GM12878 (cell line): Measurements from ENCODE around the gene SYCE3.

Experiments used
- GABPA ChIP-seq: IDR thresholded peaks from 2 replicates; pipeline ENCODE4 v1.6.1; 2014; ENCODE audit warnings: antibody characterized with exemption, low read depth, mild to moderate bottlenecking, inconsistent platforms
- NFIC ChIP-seq: IDR thresholded peaks from 2 replicates; pipeline ENCODE4 v1.6.1; 2012; ENCODE audit warnings: low read depth, mild to moderate bottlenecking, inconsistent platforms, low read length, moderate library complexity
- RAD21 ChIP-seq: IDR thresholded peaks from 2 replicates; pipeline ENCODE4 v1.6.1; 2011; ENCODE audit warnings: mild to moderate bottlenecking, low read depth, low read length, moderate library complexity; ENCODE audit not compliant: insufficient read depth
- RB1 ChIP-seq: fragments of 450-650 bp; formaldehyde crosslinking; IDR thresholded peaks from 2 replicates; pipeline ENCODE4 v1.6.1; 2017; ENCODE audit warnings: mild to moderate bottlenecking, borderline replicate concordance
- SPI1 ChIP-seq: IDR thresholded peaks from 2 replicates; pipeline ENCODE4 v1.6.1; 2011; ENCODE audit warnings: low read depth, mild to moderate bottlenecking, low read length, moderate library complexity, borderline replicate concordance; ENCODE audit not compliant: insufficient read depth
- SREBF2 ChIP-seq: IDR thresholded peaks from 2 replicates; pipeline ENCODE4 v1.6.1; 2012; ENCODE audit warnings: mild to moderate bottlenecking, low read length
- TCF12 ChIP-seq: IDR thresholded peaks from 2 replicates; pipeline ENCODE4 v1.6.1; 2011; ENCODE audit warnings: low read depth, mild to moderate bottlenecking, low read length
- TF ChIP-seq, protein P1 (sequence below), 3 experiments: IDR thresholded peaks in 2 of 3; conservative IDR thresholded peaks in 1 of 3; 2 replicates each; pipeline ENCODE4 v1.5.1; 2011; ENCODE audit warnings: low read depth in 3 of 3, low read length in 3 of 3, mild to moderate bottlenecking in 3 of 3, control low read depth in 2 of 3, moderate library complexity in 2 of 3, inconsistent platforms in 1 of 3, mixed read lengths in 1 of 3; ENCODE audit not compliant: control insufficient read depth in 2 of 3, insufficient read depth in 1 of 3; ENCODE audit errors: extremely low read depth in 1 of 3

DNA sequence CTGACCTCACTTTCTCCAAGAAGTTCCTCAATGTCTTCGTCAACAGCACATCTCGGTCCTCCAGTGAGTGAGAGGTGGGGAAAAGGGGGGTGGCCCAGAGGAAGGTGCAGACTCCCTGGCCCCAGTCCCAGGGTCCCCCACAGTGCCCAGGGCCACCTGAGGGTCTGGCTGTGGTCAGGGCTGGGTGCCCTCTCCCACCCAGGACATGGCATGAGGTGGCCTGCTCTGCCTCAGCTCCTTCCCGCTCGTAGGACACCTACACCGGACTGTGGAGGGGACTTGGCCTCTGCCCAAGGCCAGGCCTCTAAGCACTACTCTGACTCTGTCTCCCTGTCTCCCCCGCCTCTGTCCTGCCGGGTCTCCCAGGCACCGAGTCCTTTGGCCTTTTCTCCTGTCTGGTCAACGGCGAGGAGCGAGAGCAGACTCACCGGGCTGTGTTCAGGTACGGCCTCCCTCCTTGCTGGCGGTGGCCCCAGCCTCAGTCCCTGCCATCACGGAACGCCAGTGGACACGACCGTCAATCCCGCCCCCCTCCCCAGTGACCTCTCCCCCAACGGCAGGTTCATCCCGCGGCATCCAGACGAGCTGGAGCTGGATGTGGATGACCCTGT, 42.4 kb upstream of the SYCE3 start:
- TF ChIP-seq TCF12 (no peak), SPI1 (no peak), RAD21 (no peak), RB1 (no peak), NFIC (no peak), GABPA (no peak), SREBF2 (no peak)
- TF ChIP-seq, protein P1, sequence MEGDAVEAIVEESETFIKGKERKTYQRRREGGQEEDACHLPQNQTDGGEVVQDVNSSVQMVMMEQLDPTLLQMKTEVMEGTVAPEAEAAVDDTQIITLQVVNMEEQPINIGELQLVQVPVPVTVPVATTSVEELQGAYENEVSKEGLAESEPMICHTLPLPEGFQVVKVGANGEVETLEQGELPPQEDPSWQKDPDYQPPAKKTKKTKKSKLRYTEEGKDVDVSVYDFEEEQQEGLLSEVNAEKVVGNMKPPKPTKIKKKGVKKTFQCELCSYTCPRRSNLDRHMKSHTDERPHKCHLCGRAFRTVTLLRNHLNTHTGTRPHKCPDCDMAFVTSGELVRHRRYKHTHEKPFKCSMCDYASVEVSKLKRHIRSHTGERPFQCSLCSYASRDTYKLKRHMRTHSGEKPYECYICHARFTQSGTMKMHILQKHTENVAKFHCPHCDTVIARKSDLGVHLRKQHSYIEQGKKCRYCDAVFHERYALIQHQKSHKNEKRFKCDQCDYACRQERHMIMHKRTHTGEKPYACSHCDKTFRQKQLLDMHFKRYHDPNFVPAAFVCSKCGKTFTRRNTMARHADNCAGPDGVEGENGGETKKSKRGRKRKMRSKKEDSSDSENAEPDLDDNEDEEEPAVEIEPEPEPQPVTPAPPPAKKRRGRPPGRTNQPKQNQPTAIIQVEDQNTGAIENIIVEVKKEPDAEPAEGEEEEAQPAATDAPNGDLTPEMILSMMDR (IDR thresholded peaks at IDR 0.05 in 2 of 3, conservative IDR thresholded peaks at IDR 0.05 in 1 of 3; ENCODE audit: control insufficient read depth in 2 of 3, extremely low read depth in 1 of 3, insufficient read depth in 1 of 3, low read depth in 3 of 3, low read length in 3 of 3) = no peak
